Measurements from ENCODE around the gene CACNA1I.

CACNA1I gene

DNA sequence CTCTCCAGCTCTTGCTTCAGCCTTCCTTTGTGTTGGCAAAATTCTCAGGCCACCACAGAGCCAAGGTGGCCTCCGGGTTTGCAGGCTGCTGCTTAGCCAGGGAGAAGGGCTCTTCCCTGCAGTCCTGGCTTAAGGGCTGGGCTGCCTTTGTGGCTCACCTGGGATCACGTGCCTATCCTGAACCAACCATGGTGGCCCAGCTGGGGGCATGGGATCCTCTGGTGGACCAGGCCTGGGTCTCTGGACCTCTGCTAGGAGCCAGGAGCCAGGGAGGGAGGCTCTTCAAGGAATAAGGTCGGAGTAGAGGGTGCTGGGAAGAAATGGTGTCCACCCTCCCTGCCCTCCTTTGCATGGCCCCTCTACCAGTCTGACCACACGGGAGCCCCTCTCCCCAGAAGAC, 43.9 kb downstream of the CACNA1I start:
- peak overlapping the region; percentile 53 for H3K27ac ChIP-seq
- H3K36me3 ChIP-seq (ENCODE audit: insufficient read depth, low read length): peaks cover 35% of the 10 kb centered on the region
- H3K9ac ChIP-seq (ENCODE audit: insufficient read length): no peak overlapping the region
- H3K9me3 ChIP-seq (ENCODE audit: low read depth, low read length): 0 out of 2 replicates have a peak, but pooled peaks cover 4% of the 10 kb centered on the region
- DNase-seq (ENCODE audit: low read depth, low spot score): no peak
- TF ChIP-seq EZH2 (IDR thresholded peaks at IDR 0.05) (no peak), FOXP2 (optimal IDR thresholded peaks at IDR 0.05; ENCODE audit: control extremely low read depth, extremely low read length, insufficient read depth) (no peak), POLR2AphosphoS5 (IDR thresholded peaks at IDR 0.05; ENCODE audit: borderline replicate concordance, low read depth, low read length) (no peak)
- no peak overlapping the region for H3K4me3 ChIP-seq

GRCh38 chr22:39616051-39616450, 45.5 kb downstream of the CACNA1I start:
- TF ChIP-seq EZH2 (IDR thresholded peaks at IDR 0.05) (no peak), FOXP2 (optimal IDR thresholded peaks at IDR 0.05; ENCODE audit: control extremely low read depth, extremely low read length, insufficient read depth) (no peak), POLR2AphosphoS5 (IDR thresholded peaks at IDR 0.05; ENCODE audit: borderline replicate concordance, low read depth, low read length) (no peak)
- H3K36me3 ChIP-seq (ENCODE audit: insufficient read depth, low read length): peaks cover 35% of the 10 kb centered on the region
- 0 out of 2 replicates have a peak, but pooled peaks cover 4% of the 10 kb centered on the region for H3K9me3 ChIP-seq (ENCODE audit: low read depth, low read length)
- DNase-seq (ENCODE audit: low read depth, low spot score): no peak
- H3K9ac ChIP-seq (ENCODE audit: insufficient read length): no peak overlapping the region
- H3K27ac ChIP-seq: no peak overlapping the region
- H3K4me3 ChIP-seq: no peak overlapping the region

- no peak overlapping the region for H3K9ac ChIP-seq (ENCODE audit: insufficient read length)
- peaks cover 35% of the 10 kb centered on the region for H3K36me3 ChIP-seq (ENCODE audit: insufficient read depth, low read length)
- TF ChIP-seq FOXP2 (optimal IDR thresholded peaks at IDR 0.05; ENCODE audit: control extremely low read depth, extremely low read length, insufficient read depth) (no peak), EZH2 (IDR thresholded peaks at IDR 0.05) (no peak), POLR2AphosphoS5 (IDR thresholded peaks at IDR 0.05; ENCODE audit: borderline replicate concordance, low read depth, low read length) (no peak)
- no peak for DNase-seq (ENCODE audit: low read depth, low spot score)
- H3K4me3 ChIP-seq: no peak overlapping the region
- H3K27ac ChIP-seq: 0 out of 2 replicates have a peak overlapping the region, but pooled peaks have one; percentile 6
- 0 out of 2 replicates have a peak, but pooled peaks cover 2% of the 10 kb centered on the region for H3K9me3 ChIP-seq (ENCODE audit: low read depth, low read length)
Measured at GRCh38 chr22:39616781-39617180, 46.2 kb downstream of the CACNA1I start.

- Histone ChIP-seq H3K4me3 (no peak overlapping the region), H3K27ac (no peak overlapping the region), H3K9ac (ENCODE audit: insufficient read length) (no peak overlapping the region), H3K36me3 (ENCODE audit: insufficient read depth, low read length) (peaks cover 31% of the 10 kb centered on the region), H3K9me3 (ENCODE audit: low read depth, low read length) (no peaks in the 10 kb centered on the region)
- DNase-seq (ENCODE audit: low read depth, low spot score): no peak
- no peak for TF ChIP-seq FOXP2 (optimal IDR thresholded peaks at IDR 0.05; ENCODE audit: control extremely low read depth, extremely low read length, insufficient read depth)
- no peak for TF ChIP-seq EZH2 (IDR thresholded peaks at IDR 0.05)
- no peak for TF ChIP-seq POLR2AphosphoS5 (IDR thresholded peaks at IDR 0.05; ENCODE audit: borderline replicate concordance, low read depth, low read length)
Measured at GRCh38 chr22:39617342-39617741, 46.8 kb downstream of the CACNA1I start.

DNA sequence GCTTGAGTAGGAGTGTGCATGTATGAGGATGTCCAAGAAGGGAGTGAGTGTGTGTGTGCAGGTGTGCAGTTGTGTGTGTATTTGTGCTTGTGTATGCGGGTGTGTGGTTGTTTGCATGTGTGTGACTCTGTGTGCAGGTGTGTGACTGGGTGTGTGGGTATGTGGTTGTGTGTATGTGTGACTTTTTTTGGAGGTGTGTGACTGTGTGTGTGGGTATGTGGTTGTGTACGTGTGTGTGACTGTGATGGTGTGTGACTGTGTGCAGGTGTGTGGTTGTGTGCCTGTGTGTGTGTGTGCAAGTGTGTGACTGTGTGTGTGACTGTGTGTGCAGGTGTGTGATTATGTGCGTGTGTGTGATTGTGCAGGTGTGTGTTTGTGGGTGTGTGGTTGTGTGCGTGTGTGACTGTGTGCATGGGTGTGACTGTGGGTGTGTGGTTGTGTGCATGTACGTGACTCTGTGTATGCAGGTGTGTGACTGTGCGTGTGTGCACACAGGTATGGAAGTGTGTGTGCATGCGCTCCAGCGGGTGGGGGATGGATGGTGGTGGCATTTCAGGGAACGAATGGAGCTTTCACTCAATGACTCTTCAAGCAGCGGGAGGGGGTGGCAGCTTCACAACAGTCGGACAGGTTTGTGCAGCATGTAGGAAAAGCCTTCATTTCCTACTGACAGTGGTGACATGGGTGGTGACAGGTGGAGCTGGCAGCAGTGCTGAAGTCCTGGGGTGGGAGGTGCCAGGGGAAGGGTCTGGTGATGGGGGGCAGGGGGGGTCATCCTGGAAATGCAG, 47.6 kb downstream of the CACNA1I start:
- Histone ChIP-seq H3K27ac (no peak overlapping the region), H3K9me3 (ENCODE audit: low read depth, low read length) (no peaks in the 10 kb centered on the region), H3K9ac (ENCODE audit: insufficient read length) (no peak overlapping the region), H3K4me3 (no peak overlapping the region), H3K36me3 (ENCODE audit: insufficient read depth, low read length) (peaks cover 26% of the 10 kb centered on the region)
- DNase-seq (ENCODE audit: low read depth, low spot score): no peak
- no peak for TF ChIP-seq POLR2AphosphoS5 (IDR thresholded peaks at IDR 0.05; ENCODE audit: borderline replicate concordance, low read depth, low read length)
- TF ChIP-seq EZH2 (IDR thresholded peaks at IDR 0.05): no peak
- TF ChIP-seq FOXP2 (optimal IDR thresholded peaks at IDR 0.05; ENCODE audit: control extremely low read depth, extremely low read length, insufficient read depth): no peak

- TF ChIP-seq POLR2AphosphoS5 (IDR thresholded peaks at IDR 0.05; ENCODE audit: borderline replicate concordance, low read depth, low read length) (no peak), EZH2 (IDR thresholded peaks at IDR 0.05) (no peak), FOXP2 (optimal IDR thresholded peaks at IDR 0.05; ENCODE audit: control extremely low read depth, extremely low read length, insufficient read depth) (no peak)
- H3K9ac ChIP-seq (ENCODE audit: insufficient read length): no peak overlapping the region
- no peak overlapping the region for H3K27ac ChIP-seq
- H3K9me3 ChIP-seq (ENCODE audit: low read depth, low read length): no peaks in the 10 kb centered on the region
- H3K4me3 ChIP-seq: no peak overlapping the region
- H3K36me3 ChIP-seq (ENCODE audit: insufficient read depth, low read length): peaks cover 26% of the 10 kb centered on the region
- no peak for DNase-seq (ENCODE audit: low read depth, low spot score)
Measured at GRCh38 chr22:39618996-39619530, 48.5 kb downstream of the CACNA1I start.

DNA sequence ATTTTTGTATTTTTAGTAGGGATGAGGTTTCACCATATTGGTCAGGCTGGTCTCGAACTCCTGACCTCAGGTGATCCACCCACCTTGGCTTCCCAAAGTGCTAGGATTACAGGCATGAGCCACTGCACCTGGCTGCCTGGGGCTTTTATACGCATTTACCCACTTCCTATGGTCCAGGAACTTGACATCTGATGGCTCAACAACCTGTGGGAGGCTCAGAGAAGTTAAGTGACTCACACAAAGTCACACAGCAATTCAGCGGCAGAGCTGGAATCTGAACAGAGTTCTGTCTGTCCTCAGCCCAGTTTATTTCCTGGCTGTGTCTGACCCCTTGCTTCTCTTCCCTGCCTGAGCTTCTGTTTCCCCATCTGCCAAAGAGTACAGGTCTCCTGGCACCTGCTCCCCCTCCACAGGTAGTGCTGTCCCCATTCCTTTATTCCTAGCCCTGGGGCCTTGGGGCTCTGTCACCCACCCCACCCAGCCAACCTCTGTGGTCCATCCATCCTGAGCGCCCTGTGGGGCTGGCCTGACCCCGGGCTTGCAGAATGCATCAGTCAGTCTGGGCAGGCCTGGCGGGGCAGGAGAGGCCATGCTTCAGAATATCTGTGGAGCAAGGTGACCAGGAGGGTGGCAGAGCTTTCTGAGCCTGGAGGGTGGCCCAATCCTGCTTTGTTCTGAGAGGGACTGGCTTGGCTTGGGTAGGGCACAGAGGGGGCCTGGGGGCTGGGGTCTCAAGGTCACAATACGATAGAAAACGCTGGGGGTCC, 50.6 kb downstream of the CACNA1I start:
- Histone ChIP-seq H3K27ac (no peak overlapping the region), H3K4me3 (no peak overlapping the region), H3K9me3 (ENCODE audit: low read depth, low read length) (no peaks in the 10 kb centered on the region), H3K36me3 (ENCODE audit: insufficient read depth, low read length) (peaks cover 20% of the 10 kb centered on the region), H3K9ac (ENCODE audit: insufficient read length) (no peak overlapping the region)
- DNase-seq (ENCODE audit: low read depth, low spot score): no peak
- TF ChIP-seq FOXP2 (optimal IDR thresholded peaks at IDR 0.05; ENCODE audit: control extremely low read depth, extremely low read length, insufficient read depth): no peak
- TF ChIP-seq EZH2 (IDR thresholded peaks at IDR 0.05): no peak
- no peak for TF ChIP-seq POLR2AphosphoS5 (IDR thresholded peaks at IDR 0.05; ENCODE audit: borderline replicate concordance, low read depth, low read length)

GRCh38 chr22:39621826-39622225, 51.3 kb downstream of the CACNA1I start:
- no peaks in the 10 kb centered on the region for H3K9me3 ChIP-seq (ENCODE audit: low read depth, low read length)
- DNase-seq (ENCODE audit: low read depth, low spot score): no peak
- peaks cover 20% of the 10 kb centered on the region for H3K36me3 ChIP-seq (ENCODE audit: insufficient read depth, low read length)
- TF ChIP-seq EZH2 (IDR thresholded peaks at IDR 0.05): no peak
- no peak for TF ChIP-seq FOXP2 (optimal IDR thresholded peaks at IDR 0.05; ENCODE audit: control extremely low read depth, extremely low read length, insufficient read depth)
- TF ChIP-seq POLR2AphosphoS5 (IDR thresholded peaks at IDR 0.05; ENCODE audit: borderline replicate concordance, low read depth, low read length): no peak
- no peak overlapping the region for H3K27ac ChIP-seq
- H3K9ac ChIP-seq (ENCODE audit: insufficient read length): no peak overlapping the region
- H3K4me3 ChIP-seq: no peak overlapping the region

All from SK-N-MC (cell line).